Stimulated activated CD8-positive, alpha-beta memory T cell treated with anti-CD3 and anti-CD28 coated beads, Interleukin-4, amount 100 ng/mL, for 4 hours (primary cell): ENCODE data around the gene ABCC10.
A peak's percentile ranks its signal among the peaks of the same experiment; 100 is the strongest.
"Not testable (repeated sequence)": the region's sequence is repeated elsewhere in the genome, so short reads cannot be mapped to it uniquely, and the experiment has no call there.

Experiments
- DNase-seq, 2 donors: peaks; one replicate each; pipeline ENCODE4 v3.0.0-alpha.2; 2020; ENCODE audit warnings: low read depth in 2 of 2, low spot score in 1 of 2

Gene ABCC10

GRCh38 chr6:43444582-43444981 lies 17.2 kb downstream of the ABCC10 start:
- no peak for DNase-seq

GRCh38 chr6:43445576-43445975 lies 18.2 kb downstream of the ABCC10 start:
- no peak for DNase-seq

GRCh38 chr6:43447604-43448003 lies 20.3 kb downstream of the ABCC10 start:
- DNase-seq: no peak

GRCh38 chr6:43448916-43449315 lies 21.6 kb downstream of the ABCC10 start:
- DNase-seq: no peak

GRCh38 chr6:43450699-43451131 lies 23.4 kb downstream of the ABCC10 start:
- DNase-seq: no peak

- DNase-seq: no peak
These were observed 24.0 kb downstream of the ABCC10 start for GRCh38 chr6:43451348-43451747.

- no peak for DNase-seq
These were observed 24.6 kb downstream of the ABCC10 start for GRCh38 chr6:43451939-43452338.

GRCh38 chr6:43452896-43453295 lies 25.6 kb downstream of the ABCC10 start:
- DNase-seq: no peak

- DNase-seq: no peak
These were observed 26.5 kb downstream of the ABCC10 start for GRCh38 chr6:43453831-43454230.

GRCh38 chr6:43454290-43454695 lies 27.0 kb downstream of the ABCC10 start:
- peak in 1 of 2 donors; percentile 18 for DNase-seq

GRCh38 chr6:43454696-43455530 lies 27.6 kb downstream of the ABCC10 start:
- peak in 1 of 2 donors; percentile 7 for DNase-seq

- peak; percentile 37 to 45 for DNase-seq
These were observed 28.4 kb downstream of the ABCC10 start, which contains the start of gene DLK2 for GRCh38 chr6:43455531-43456428. TSS of gene DLK2 (minus strand) at chr6:43455548. CDS start at chr6:43454825, 723 bp downstream.

GRCh38 chr6:43457643-43458042 lies 30.3 kb downstream of the ABCC10 start:
- DNase-seq: no peak

- not testable (repeated sequence) for DNase-seq
These were observed 30.8 kb downstream of the ABCC10 start for GRCh38 chr6:43458154-43458553.

- DNase-seq: no peak
These were observed 32.2 kb downstream of the ABCC10 start for GRCh38 chr6:43459535-43459934.

GRCh38 chr6:43460032-43460431 lies 32.7 kb downstream of the ABCC10 start:
- DNase-seq: no peak

GRCh38 chr6:43461936-43462335 lies 34.6 kb downstream of the ABCC10 start:
- no peak for DNase-seq

GRCh38 chr6:43464337-43464736 lies 37.0 kb downstream of the ABCC10 start:
- DNase-seq: no peak

- no peak for DNase-seq
These were observed 38.6 kb downstream of the ABCC10 start for GRCh38 chr6:43465948-43466347.

- not testable (repeated sequence) for DNase-seq
These were observed 39.9 kb downstream of the ABCC10 start for GRCh38 chr6:43467265-43467664.

GRCh38 chr6:43467752-43468151 lies 40.4 kb downstream of the ABCC10 start:
- DNase-seq: no peak

GRCh38 chr6:43468240-43468639 lies 40.9 kb downstream of the ABCC10 start:
- DNase-seq: no peak
